NCI-H2227 (cell line): ENCODE data around the gene IPCEF1.

Experiments
- DNase-seq: peaks from one replicate; lab custom pipeline; 2025; ENCODE audit not compliant: unreplicated experiment; lab: John Stamatoyannopoulos, UW

Gene IPCEF1

DNA sequence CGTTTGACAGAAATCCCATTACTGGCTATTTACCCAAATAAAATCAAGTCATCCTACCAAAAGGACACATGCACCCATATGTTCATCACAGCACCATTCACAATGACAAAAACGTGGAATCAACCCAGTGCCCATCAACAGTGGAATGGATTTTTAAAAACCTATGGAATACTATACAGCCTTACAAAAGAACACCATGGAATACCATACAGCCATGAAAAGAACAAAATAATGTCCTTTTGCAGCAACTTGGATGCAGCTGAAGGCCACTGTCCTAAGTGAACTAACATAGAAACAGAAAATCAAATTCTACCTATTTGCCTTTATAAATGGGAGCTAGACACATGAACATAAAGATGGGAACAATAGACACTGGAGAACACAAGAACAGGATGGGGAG, 17.4 kb upstream of the IPCEF1 start:
- no peak for DNase-seq

DNA sequence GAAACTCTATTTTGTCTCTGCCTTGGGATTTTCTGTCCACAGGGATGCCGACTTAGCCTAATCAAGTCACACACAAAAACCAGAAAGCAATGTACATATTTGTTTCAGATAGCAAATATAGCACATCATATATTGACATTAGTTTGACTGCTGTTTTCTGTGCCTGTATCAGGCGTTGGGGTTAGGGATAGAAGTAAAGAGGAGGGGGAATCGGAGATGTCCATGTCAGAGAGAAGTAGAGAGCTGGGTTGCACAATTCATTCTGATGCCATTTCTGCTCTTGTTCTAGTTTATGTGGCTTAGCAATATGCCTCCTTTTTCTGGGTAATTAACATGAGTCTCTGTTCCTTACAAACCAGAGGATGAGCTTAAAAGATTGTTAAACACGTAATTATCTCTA, 14.7 kb upstream of the IPCEF1 start:
- no peak for DNase-seq

DNA sequence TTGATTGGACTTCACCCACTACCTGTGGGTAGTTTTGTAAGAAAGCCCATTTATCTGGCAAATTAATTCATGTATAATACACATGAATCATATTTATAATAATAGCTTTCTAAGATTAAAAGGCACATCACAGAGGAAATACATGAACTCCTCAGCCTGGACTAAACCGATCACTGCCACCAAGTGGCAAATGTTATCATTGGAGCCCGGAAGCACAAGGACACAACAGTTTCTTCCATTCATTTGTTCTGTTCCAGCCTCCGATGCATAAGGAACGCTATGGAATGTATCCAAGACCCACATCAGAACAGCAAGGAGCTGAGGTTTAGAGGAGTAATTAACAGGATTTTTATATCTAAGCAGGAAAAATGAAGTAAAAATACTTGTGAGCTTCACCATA, 13.9 kb upstream of the IPCEF1 start:
- DNase-seq: peak; percentile 26

DNA sequence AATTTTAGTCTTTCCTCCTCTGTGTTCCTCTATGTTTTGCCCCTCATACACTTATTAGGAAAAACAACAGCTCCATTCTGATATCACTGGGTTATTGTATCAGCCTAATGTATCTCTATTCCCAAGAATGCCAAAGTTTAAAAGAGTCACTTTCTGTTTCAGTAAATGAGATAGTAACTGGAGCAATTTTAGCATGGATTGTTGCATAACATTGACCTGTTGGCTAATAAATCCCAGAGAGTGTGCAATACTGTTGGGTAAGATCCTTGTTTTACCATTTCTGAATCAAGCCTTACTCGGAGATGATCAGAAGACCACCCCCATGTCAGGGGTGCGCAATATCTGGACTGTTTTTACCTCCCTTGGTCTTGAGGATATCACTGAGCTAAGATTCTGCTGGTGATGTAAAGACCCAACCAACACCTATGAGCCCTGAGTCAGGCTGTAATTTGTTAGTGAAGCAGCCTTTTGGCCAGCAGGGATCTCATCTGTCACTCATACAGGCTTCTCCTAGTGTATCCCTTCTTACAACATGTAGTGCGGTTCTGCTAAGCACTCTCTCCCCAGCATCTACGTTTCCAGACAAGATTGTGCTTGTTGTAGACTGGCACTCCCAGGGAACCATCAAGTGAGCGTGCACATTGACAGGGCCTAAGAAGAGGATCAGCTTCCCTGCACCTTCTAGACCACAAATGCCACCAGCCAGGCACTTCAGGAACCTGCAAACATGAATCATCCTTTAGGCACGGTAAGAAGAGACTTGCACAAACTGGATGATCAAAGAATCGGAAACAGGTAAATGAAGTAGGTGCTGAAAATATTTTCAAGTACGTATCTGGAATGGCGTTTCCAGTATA, 11.5 kb upstream of the IPCEF1 start:
- no peak for DNase-seq

DNA sequence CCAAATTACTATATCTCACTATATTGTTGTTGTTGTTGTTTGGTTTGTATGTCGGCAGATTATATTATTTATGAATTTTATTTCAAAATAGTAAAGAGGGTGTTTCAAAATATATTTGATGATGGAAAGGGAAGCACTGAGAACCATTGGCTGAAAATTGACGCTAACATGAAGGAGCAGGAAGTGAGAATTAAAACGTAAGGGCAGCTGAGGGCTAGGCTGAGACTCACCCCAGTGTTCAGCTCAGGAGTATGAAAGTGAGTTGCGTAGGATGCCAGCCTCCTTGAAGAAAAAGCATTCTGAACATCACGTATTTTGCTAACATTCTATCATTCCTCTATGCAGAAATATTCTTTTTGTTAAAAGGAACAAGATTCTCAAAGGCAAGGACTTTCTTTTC, 10.7 kb upstream of the IPCEF1 start:
- DNase-seq: no peak

DNA sequence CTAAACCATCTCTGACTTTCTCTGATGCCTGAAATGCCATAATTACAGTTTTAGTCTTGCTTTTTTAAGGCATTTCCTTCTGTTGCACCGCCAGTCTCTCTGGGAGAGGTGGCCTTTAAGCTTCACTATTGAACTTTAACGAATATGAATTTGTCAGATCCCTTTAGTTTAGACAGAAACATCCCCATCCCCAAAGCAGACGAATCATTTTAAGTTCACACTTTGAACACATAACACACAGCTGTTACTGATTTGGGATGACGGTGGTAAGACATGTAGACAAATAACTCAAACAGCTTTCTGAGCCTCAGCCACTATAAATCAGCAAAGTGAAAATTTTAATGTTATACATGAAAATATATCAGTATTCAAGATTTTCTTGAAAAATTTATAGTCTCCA, 7.2 kb upstream of the IPCEF1 start:
- DNase-seq: no peak

DNA sequence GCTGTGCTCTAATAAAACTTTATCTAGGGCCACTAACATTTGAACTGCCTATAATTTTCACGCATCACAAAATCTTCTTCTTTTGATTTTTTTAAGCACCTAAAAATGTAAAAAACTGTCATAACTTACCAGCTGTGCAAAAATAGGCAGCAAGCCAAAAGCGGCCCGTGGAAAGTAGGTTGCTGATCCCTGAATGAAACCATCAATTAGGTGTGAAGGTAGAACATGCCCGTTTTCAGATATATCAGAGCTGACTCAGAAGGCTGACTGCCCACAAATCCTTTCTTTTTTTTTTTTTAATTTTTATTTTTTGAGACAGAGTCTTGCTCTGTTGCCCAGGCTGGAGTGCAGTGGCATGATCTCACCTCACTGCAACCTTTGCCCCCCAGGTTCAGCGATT, 4.9 kb upstream of the IPCEF1 start:
- DNase-seq: peak; percentile 7

DNA sequence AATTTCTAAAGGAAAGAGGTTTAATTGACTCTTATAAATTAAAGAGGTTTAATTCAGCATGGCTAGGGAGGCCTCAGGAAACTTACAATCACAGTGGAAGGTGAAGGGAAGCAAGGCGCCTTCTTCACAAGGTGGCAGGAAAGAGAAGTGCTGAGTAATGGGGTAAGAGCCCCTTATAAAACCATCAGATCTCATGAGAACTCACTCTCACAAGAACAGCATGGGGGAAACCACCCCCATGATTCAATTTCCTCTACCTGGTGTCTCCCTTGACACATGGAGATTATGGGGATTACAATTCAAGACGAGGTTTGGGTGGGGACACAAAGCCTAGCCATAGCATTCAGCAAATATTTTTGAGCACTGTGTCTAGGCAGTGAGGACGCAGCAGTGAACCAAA, 3.9 kb upstream of the IPCEF1 start:
- no peak for DNase-seq

DNA sequence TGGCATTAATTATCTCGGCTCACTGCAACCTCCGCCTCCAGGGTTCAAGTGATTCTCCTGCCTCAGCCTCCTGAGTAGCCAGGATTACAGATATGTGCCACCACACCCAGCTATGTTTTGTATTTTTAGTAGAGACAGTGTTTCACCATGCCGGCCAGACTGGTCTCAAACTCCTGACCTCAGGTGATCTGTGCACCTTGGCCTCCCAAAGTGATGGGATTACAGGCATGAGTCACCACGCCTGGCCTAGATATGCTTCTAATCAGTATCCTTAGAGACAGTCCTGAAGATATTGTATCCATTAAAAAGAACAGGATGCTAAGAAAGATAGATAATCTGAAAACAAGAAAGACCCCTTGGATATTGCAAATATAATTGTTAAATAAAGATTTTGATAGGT, 3.1 kb upstream of the IPCEF1 start:
- DNase-seq: no peak

DNA sequence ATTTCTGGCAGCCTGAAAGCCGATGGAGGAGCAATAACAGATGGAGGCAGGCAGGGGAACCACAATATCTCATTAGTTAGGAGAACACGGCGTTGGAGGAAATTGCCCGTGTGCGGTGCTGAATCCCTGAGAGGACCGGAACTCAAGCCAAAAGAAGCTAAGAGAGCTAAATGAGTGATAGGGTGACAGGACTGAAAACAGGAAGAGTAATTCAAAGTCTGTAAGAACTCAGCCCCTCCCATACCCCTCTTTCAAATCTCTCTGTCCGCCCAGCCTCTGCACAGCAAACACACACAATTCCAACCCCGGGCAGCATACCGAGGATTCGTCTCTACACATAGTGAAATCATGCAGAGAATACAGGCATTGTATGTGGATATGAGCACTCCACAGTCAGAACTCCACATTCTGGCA, 2.6 kb upstream of the IPCEF1 start:
- no peak for DNase-seq

DNA sequence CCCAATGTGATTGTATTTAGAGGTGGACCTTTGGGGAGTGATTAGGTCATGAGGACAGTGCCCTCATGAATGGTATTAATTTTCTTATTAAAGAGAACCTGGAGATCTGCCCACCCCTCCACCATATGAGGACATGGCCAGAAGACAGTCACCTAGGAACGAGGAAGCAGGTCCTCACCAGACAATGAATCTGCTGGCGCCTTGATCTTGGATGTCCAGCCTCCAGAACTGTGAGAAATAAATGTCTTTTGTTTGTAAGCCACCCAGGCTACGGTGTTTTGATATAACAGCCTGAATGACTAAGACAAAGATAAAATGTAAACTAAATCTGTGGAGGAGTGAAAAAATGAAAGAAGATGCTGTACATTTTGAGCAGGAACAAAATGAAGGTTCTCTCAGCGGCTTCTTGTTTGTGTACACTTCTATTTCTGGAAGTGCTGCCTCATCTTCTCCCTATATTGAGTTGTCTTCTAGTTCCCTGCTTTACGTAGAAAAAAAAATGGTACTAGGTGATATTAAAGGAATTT, 1.5 kb upstream of the IPCEF1 start:
- no peak for DNase-seq

DNA sequence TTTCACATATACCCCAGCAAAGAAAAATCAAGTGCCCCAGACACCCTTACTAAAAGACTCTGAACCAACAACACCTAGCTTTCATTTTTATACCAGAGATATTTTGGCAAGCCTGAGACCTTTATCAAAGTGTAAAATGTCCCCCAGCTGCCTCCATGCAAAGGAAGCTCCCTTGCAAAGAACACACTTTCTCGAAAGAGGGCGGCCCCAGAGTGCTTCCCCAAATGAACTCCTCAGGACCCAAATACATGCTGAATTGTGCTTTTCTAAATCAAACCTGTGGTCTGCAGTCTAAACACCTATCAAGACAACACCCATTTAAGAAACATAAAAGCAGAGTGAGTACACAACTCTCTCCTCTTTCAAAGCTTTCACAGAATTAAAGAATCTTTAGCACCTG, 490 bp downstream of the IPCEF1 start:
- DNase-seq: no peak

DNA sequence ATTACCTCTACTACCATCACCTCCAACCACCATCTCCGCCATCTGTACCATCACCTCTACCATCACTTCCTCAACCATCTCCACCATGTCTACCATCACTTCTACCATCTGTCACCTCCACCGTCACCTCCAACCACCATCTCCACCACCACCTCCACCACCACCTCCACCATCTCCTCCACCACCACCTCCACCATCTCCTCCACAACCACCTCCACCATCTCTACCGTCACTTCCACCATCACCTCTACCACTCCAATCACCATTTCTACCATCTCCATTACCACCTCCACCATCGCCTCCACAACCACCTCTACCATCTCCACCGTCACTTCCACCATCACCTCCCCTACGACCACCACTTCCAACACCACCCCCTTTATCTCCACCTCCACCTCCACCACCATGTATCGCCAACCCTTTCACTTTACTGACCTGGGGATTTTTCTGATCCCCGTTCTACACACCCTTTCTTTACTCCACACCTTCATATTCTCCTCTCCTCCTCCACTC, 2.3 kb downstream of the IPCEF1 start:
- no peak for DNase-seq

DNA sequence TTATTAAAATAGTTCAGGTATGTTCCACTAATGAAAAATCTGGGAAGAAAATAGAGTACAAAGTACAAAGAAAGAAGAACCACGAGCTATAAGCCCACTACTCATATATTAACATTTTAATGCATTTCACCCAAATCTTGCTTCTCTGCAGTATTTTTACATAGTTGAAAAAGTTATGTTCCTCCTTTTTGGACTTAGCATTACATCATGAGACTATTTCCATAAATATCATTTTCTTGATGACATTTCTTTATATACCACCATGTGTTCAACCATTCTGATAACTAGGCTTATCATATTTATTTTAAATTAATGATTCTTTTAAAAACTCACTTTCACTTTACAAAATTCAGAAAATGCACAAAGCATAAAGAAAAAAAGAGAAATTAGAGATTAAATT, 3.0 kb downstream of the IPCEF1 start:
- no peak for DNase-seq

DNA sequence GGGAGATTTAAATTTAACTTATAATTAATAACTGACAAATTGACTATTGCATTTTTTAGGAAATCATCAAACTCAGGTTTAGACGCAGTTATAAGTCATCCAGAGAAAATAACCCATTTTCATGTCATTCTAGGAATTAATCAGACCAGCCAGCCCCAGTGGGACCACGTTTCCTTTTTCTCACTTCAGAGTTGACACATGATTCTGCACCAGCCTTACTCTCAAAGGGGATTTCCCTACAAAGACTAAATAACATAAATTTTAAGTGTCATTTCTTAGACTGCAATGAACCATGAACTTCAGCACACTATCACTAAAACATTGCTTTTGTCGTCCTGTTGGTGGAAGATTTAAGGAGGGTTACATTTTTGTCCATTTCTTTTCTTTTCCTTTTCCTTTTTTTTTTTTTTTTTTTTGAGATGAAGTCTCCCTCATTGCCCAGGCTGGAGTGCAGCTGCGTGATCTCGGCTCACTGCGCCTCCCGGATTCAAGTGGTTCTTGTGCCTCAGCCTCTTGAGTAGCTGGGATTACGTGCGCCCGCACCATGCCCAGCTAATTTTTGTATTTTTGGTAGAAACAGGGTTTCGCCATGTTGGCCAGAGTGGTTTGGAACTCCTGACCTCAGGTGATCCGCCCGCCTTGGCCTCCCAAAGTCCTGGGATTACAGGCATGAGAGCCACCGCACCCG, 3.6 kb downstream of the IPCEF1 start:
- no peak for DNase-seq

DNA sequence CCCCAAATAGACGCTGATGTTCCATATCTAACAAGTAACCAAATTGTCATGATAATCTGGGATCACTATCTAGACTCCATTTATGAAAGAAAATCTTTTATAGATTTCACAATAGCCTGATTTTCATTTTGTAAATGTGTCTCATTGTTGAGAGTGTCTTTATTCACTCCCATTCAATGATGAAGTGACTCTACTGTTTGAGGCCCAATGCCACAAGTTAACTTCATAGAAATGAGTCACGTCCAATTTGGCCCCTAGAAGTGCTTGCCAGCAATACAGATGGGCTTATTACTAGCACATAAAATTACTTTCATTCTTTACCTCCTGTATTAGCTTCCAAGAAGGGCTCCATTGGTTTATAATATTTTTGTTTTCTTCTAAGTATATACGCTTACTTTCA, 6.3 kb downstream of the IPCEF1 start:
- DNase-seq: no peak

DNA sequence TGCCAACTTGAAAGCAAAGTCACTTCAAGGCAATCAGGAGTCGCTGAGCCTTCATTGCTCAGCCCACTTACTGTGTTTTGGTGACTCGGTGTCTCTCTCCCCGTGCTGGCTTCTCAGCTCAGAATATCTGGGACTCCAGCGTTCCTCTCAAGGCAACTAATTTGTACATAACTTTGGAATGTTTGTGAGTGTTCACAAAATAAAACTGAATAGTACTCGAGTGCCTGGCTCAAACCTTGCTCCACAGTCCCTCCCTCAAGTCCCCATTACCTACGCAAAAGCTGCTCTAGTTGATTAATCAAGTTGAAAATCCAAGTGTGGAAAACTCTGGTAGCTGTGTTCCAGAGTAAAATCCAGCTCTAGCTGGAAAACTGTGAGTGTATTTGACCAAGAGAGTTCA, 8.6 kb downstream of the IPCEF1 start:
- no peak for DNase-seq

DNA sequence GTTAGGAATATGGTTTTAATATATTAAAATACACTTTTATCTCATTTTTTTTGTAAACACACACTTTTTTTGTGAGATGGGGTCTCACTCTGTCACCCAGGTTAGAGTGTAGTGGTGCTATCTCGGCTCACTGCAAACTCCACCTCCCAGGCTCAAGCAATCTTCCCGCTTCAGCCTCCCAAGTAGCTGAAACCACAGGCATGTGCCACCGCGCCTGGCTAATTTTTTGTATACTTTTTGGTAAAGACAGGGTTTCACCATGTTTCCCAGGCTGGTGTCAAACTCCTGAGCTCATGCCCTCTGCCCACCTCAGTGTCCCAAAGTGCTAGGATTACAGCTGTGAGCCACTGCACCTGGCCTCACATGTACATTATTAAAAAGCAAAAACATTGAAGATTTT, 10.8 kb downstream of the IPCEF1 start:
- DNase-seq: no peak

DNA sequence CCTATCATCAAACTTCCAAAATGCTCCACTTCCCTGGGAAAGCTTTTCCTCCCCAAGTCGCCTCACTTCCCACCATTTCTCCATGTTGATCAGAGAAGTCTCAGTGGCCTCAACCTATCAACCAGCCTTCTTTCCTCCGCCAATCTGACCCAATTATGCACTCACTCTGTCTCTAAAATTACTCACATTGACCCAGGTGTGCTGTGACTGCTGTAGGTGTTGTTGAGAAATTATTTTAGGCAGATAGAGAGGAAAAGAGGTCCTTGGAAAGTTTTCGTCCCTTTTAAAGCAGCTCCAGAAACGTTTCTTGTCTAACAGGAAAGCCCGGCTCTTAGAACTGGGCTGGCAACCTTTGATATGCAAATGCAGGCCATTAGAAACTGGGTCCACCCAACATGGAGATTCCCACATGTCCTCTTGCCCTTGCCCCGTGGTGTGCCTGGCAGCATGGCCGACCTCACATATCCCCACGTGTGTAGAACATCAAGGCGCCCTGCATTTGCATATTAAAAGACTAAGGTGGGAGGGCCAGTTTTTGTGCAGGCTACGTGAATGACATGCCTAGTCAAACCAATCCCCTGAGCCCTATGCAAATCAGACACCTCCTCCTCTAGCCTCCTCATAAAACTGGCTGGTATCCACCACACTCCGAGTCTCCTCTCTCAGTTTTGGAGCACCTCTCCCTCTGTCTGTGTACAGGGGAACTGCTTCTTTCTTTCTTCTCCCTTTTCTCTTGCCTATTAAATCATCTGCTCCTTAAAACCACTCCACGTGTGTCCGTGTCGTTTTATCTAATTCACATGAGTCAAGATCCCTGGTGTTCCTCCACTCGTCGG, 12.9 kb downstream of the IPCEF1 start:
- DNase-seq: peak; percentile 77

DNA sequence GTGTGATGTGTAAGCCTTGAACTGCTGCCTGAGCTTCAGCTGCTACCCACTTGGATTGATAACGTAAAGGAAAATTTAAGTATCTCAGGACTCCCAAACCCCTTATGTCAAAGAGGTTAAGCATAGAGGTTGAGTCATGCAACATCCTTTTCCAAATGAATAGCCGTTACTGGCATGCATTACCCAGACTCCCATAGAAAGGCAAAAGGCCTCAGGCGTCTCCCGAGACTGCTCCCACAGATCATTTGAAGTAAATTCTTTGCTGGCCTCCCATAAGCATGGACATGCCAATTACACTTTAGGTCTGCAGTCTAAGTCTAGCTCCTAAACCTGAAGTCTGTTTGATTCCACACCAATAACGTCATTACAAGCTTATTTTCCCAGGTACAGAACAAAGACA, 14.7 kb downstream of the IPCEF1 start:
- no peak for DNase-seq

DNA sequence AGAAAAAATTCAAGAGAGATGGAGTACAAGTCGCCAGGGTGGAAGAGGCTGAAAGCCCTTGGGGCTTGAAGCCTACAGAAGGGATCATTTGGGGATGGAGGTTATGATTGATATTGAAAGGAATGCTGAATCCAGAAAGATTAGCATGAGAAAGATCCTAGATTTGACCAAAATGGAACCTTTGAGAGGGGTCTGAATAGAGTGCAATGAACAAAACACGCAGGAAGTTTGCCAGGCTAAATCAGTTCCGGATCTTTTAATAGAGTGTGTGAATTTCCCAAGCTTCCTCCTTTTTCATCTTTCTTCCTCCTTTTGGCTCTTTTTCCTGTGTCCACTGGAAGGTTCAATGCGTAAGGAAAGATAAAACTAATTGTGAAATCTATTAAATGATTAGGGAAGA, 15.3 kb downstream of the IPCEF1 start:
- no peak for DNase-seq
